Activated naive CD4-positive, alpha-beta T cell treated with anti-CD3 and anti-CD28 coated beads, Interleukin-2, amount 50 U/mL, for 72 hours (primary cell): Measurements from ENCODE around the gene DFFB. TPM values are rescaled to one million over a fixed set of nuclear protein-coding genes. Genes with fewer than 3 reads are reported as not detected.
A peak's percentile ranks its signal among the peaks of the same experiment; 100 is the strongest.

Experiments
- ATAC-seq, 2 donors: fragments of 150-1000 bp; cut with Tn5 transposase; 2 replicates each; pipeline ENCODE4 v1.10.0; 2021; ENCODE audit warnings: mild to moderate bottlenecking in 2 of 2, moderate library complexity in 2 of 2
- DNase-seq, 2 donors: peaks; one replicate each; pipeline ENCODE4 v3.0.0; 2021 to 2022; ENCODE audit warnings: low spot score in 2 of 2
- H3K27ac Mint-ChIP-seq, 2 donors: one replicate each; pipeline ENCODE4 v1.8.0; 2022; ENCODE audit warnings: mild to moderate bottlenecking in 2 of 2, mixed read lengths in 2 of 2
- H3K36me3 Mint-ChIP-seq, 2 donors: one replicate each; pipeline ENCODE4 v1.8.0; 2022; ENCODE audit warnings: mixed read lengths in 2 of 2
- H3K9me3 Mint-ChIP-seq, 2 donors: one replicate each; pipeline ENCODE4 v1.8.0; 2022; ENCODE audit warnings: mixed read lengths in 2 of 2
- total RNA-seq, 2 donors: library from RNA; stranded (reverse); gene quantifications; one replicate each; pipeline ENCODE4 v1.2.3, GENCODE V29; 2022

The DFFB gene
- total RNA-seq, 2 donors from 2014 or later: 12.0 TPM

GRCh38 chr1:3852711-3853485 lies 4.4 kb upstream of the DFFB start:
- no peak overlapping the region for H3K27ac Mint-ChIP-seq

GRCh38 chr1:3857791-3858129 lies 484 bp downstream of the DFFB start:
- ATAC-seq: no peak
- H3K27ac Mint-ChIP-seq: peak overlapping the region in 1 of 2 donors; percentile 93
- H3K9me3 Mint-ChIP-seq: no peaks in the 10 kb centered on the region
- H3K36me3 Mint-ChIP-seq: peaks cover 0 to 5% of the 10 kb centered on the region in 2 donors
- no peak for DNase-seq

More at GRCh38 chr1:3852711-3853485, 4.4 kb upstream of the DFFB start:
- Mint-ChIP-seq H3K9me3 (no peaks in the 10 kb centered on the region), H3K36me3 (peaks cover 0 to 5% of the 10 kb centered on the region in 2 donors)
- ATAC-seq (no peak), DNase-seq (no peak)

GRCh38 chr1:3858231-3858981 lies 1.1 kb downstream of the DFFB start:
- peaks cover 0 to 5% of the 10 kb centered on the region in 2 donors for H3K36me3 Mint-ChIP-seq
- no peak overlapping the region for H3K27ac Mint-ChIP-seq
- peak in 1 of 2 donors; percentile 6 for DNase-seq
- ATAC-seq: no peak
- H3K9me3 Mint-ChIP-seq: no peaks in the 10 kb centered on the region

- Mint-ChIP-seq H3K27ac (no peak overlapping the region), H3K36me3 (peaks cover 0 to 3% of the 10 kb centered on the region in 2 donors), H3K9me3 (peaks cover 0 to under 1% of the 10 kb centered on the region in 2 donors)
- ATAC-seq (no peak), DNase-seq (no peak)
These were observed 6.1 kb downstream of the DFFB start for GRCh38 chr1:3863231-3863935.

GRCh38 chr1:3864884-3865283 lies 7.6 kb downstream of the DFFB start:
- DNase-seq: no peak
- Mint-ChIP-seq H3K9me3 (peaks cover 0 to 6% of the 10 kb centered on the region in 2 donors), H3K36me3 (peaks cover 0 to 10% of the 10 kb centered on the region in 2 donors), H3K27ac (no peak overlapping the region)
- ATAC-seq: no peak

- H3K36me3 Mint-ChIP-seq: peaks cover 0 to 10% of the 10 kb centered on the region in 2 donors
These were observed 8.4 kb downstream of the DFFB start for GRCh38 chr1:3865606-3866160.

GRCh38 chr1:3868464-3869006 lies 11.3 kb downstream of the DFFB start:
- peaks cover 0 to 6% of the 10 kb centered on the region in 2 donors for H3K9me3 Mint-ChIP-seq
- H3K27ac Mint-ChIP-seq: peak overlapping the region in 1 of 2 donors; percentile 79
- ATAC-seq (no peak), DNase-seq (no peak)
- peaks cover 0 to 10% of the 10 kb centered on the region in 2 donors for H3K36me3 Mint-ChIP-seq

More at GRCh38 chr1:3865606-3866160, 8.4 kb downstream of the DFFB start:
- ATAC-seq (no peak), DNase-seq (no peak)
- Mint-ChIP-seq H3K9me3 (peaks cover 0 to 6% of the 10 kb centered on the region in 2 donors), H3K27ac (no peak overlapping the region)

GRCh38 chr1:3869751-3870301 lies 12.6 kb downstream of the DFFB start:
- no peak for DNase-seq
- no peak for ATAC-seq
- H3K27ac Mint-ChIP-seq: peak overlapping the region in 1 of 2 donors; percentile 45
- H3K9me3 Mint-ChIP-seq: peaks cover 0 to 6% of the 10 kb centered on the region in 2 donors
- peaks cover 0 to 10% of the 10 kb centered on the region in 2 donors for H3K36me3 Mint-ChIP-seq

GRCh38 chr1:3871451-3871805 lies 14.2 kb downstream of the DFFB start:
- ATAC-seq: no peak
- Mint-ChIP-seq H3K9me3 (peaks cover 0 to 6% of the 10 kb centered on the region in 2 donors), H3K27ac (peak overlapping the region in 1 of 2 donors; percentile 22), H3K36me3 (peaks cover 0 to 10% of the 10 kb centered on the region in 2 donors)
- DNase-seq: no peak

- no peak for DNase-seq
- H3K9me3 Mint-ChIP-seq: peaks cover 0 to 6% of the 10 kb centered on the region in 2 donors
- no peak for ATAC-seq
- H3K36me3 Mint-ChIP-seq: peaks cover 0 to 10% of the 10 kb centered on the region in 2 donors
- no peak overlapping the region for H3K27ac Mint-ChIP-seq
These were observed 15.3 kb downstream of the DFFB start for GRCh38 chr1:3872546-3872945.

GRCh38 chr1:3874736-3875135 lies 17.5 kb downstream of the DFFB start:
- Mint-ChIP-seq H3K9me3 (no peaks in the 10 kb centered on the region), H3K36me3 (peaks cover 13 to 16% of the 10 kb centered on the region in 2 donors), H3K27ac (no peak overlapping the region)
- DNase-seq (no peak), ATAC-seq (no peak)

- DNase-seq: no peak
- ATAC-seq: no peak
- peak overlapping the region in 1 of 2 donors; percentile 30 for H3K27ac Mint-ChIP-seq
- H3K9me3 Mint-ChIP-seq: no peaks in the 10 kb centered on the region
- peaks cover 16 to 18% of the 10 kb centered on the region in 2 donors for H3K36me3 Mint-ChIP-seq
These were observed 19.4 kb downstream of the DFFB start for GRCh38 chr1:3876716-3877115.

GRCh38 chr1:3879099-3879498 lies 21.8 kb downstream of the DFFB start:
- DNase-seq: no peak
- ATAC-seq: no peak
- Mint-ChIP-seq H3K36me3 (peaks cover 16 to 18% of the 10 kb centered on the region in 2 donors), H3K27ac (no peak overlapping the region), H3K9me3 (no peaks in the 10 kb centered on the region)

- Mint-ChIP-seq H3K27ac (no peak overlapping the region), H3K36me3 (peaks cover 16 to 18% of the 10 kb centered on the region in 2 donors)
These were observed 22.6 kb downstream of the DFFB start for GRCh38 chr1:3879787-3880428.

GRCh38 chr1:3880429-3881192 lies 23.3 kb downstream of the DFFB start:
- Mint-ChIP-seq H3K9me3 (no peaks in the 10 kb centered on the region), H3K36me3 (peaks cover 16 to 18% of the 10 kb centered on the region in 2 donors), H3K27ac (peak overlapping the region in 1 of 2 donors; percentile 51)
- no peak for ATAC-seq
- no peak for DNase-seq

More at GRCh38 chr1:3879787-3880428, 22.6 kb downstream of the DFFB start:
- no peaks in the 10 kb centered on the region for H3K9me3 Mint-ChIP-seq
- ATAC-seq (no peak), DNase-seq (no peak)
